Activated CD8-positive, alpha-beta T cell treated with anti-CD3 and anti-CD28 coated beads, Interleukin-2, amount 10 ng/mL, durations not matched to agents 7 days and 5 days (primary cell): ENCODE measurements around the gene ASTN2. TPM values are rescaled to one million over a fixed set of nuclear protein-coding genes. Genes with fewer than 3 reads are reported as not detected.

Experiments
- ATAC-seq: fragments of 150-1000 bp; cut with Tn5 transposase; one replicate; pipeline ENCODE4 v1.10.0; 2021; ENCODE audit warnings: moderate library complexity
- CTCF ChIA-PET: fragments of 350-600 bp; sonication (Branson Sonifier 250); formaldehyde crosslinking; loops from one replicate; lab custom pipeline; 2021; ENCODE audit warnings: antibody characterized with exemption; lab: Charles Lee
- POLR2A ChIA-PET: fragments of 350-600 bp; sonication (Branson Sonifier 250); formaldehyde crosslinking; loops from one replicate; lab custom pipeline; 2021; ENCODE audit warnings: antibody characterized with exemption; lab: Charles Lee
- DNase-seq: peaks from one replicate; pipeline ENCODE4 v3.0.0-alpha.2; 2020
- H3K27ac Mint-ChIP-seq: one replicate; pipeline ENCODE4 v1.8.0; 2021; ENCODE audit warnings: mild to moderate bottlenecking, mixed read lengths
- H3K27me3 Mint-ChIP-seq: one replicate; pipeline ENCODE4 v1.8.0; 2021; ENCODE audit warnings: low read depth, mixed read lengths
- H3K36me3 Mint-ChIP-seq: one replicate; pipeline ENCODE4 v1.8.0; 2021; ENCODE audit warnings: low read depth, mixed read lengths
- H3K4me1 Mint-ChIP-seq: one replicate; pipeline ENCODE4 v1.8.0; 2021; ENCODE audit warnings: low read depth, mixed read lengths
- H3K4me3 Mint-ChIP-seq: one replicate; pipeline ENCODE4 v1.8.0; 2021; ENCODE audit warnings: mild to moderate bottlenecking, mixed read lengths
- H3K9me3 Mint-ChIP-seq: one replicate; pipeline ENCODE4 v1.8.0; 2022; ENCODE audit warnings: mixed read lengths; ENCODE audit not compliant: insufficient read depth
- total RNA-seq, 2 experiments: library from RNA; stranded (reverse); gene quantifications; one replicate each; pipeline ENCODE4 v1.2.3, GENCODE V29; 2021

Gene ASTN2
- total RNA-seq, 2 experiments from 2014 or later: 4.7 to 4.9 TPM

- no peaks in the 10 kb centered on the region for H3K4me1 Mint-ChIP-seq
- DNase-seq (no peak), ATAC-seq (no peak)
- peaks cover 1% of the 10 kb centered on the region for H3K36me3 Mint-ChIP-seq
- CTCF ChIA-PET: no interaction called here
- no peaks in the 10 kb centered on the region for H3K9me3 Mint-ChIP-seq
- H3K27me3 Mint-ChIP-seq: no peaks in the 10 kb centered on the region
- no peak overlapping the region for H3K27ac Mint-ChIP-seq
- H3K4me3 Mint-ChIP-seq: no peak overlapping the region
- POLR2A ChIA-PET: no interaction called here
Measured at GRCh38 chr9:116479056-116479544, 935.8 kb downstream of the ASTN2 start.

GRCh38 chr9:116477584-116478141 is 937.2 kb downstream of the ASTN2 start:
- Mint-ChIP-seq H3K27me3 (no peaks in the 10 kb centered on the region), H3K4me1 (no peaks in the 10 kb centered on the region), H3K4me3 (no peak overlapping the region), H3K27ac (no peak overlapping the region), H3K36me3 (no peaks in the 10 kb centered on the region), H3K9me3 (no peaks in the 10 kb centered on the region)
- ATAC-seq: no peak
- CTCF ChIA-PET: no interaction called here
- POLR2A ChIA-PET: no interaction called here
- no peak for DNase-seq

GRCh38 chr9:116476935-116477381 is 937.9 kb downstream of the ASTN2 start:
- no peak overlapping the region for H3K27ac Mint-ChIP-seq
- H3K4me1 Mint-ChIP-seq: no peaks in the 10 kb centered on the region
- CTCF ChIA-PET: no interaction called here
- H3K36me3 Mint-ChIP-seq: no peaks in the 10 kb centered on the region
- H3K9me3 Mint-ChIP-seq: no peaks in the 10 kb centered on the region
- no peak for DNase-seq
- no peaks in the 10 kb centered on the region for H3K27me3 Mint-ChIP-seq
- ATAC-seq: no peak
- POLR2A ChIA-PET: no interaction called here
- H3K4me3 Mint-ChIP-seq: no peak overlapping the region

GRCh38 chr9:116476002-116476401 is 938.9 kb downstream of the ASTN2 start:
- ChIA-PET CTCF (no interaction called here), POLR2A (no interaction called here)
- no peak for ATAC-seq

GRCh38 chr9:116475201-116475600 is 939.7 kb downstream of the ASTN2 start:
- no peak for ATAC-seq
- Mint-ChIP-seq H3K9me3 (no peaks in the 10 kb centered on the region), H3K4me3 (no peak overlapping the region), H3K27ac (no peak overlapping the region), H3K27me3 (no peaks in the 10 kb centered on the region), H3K36me3 (no peaks in the 10 kb centered on the region), H3K4me1 (no peaks in the 10 kb centered on the region)
- ChIA-PET POLR2A (no interaction called here), CTCF (no interaction called here)
- no peak for DNase-seq

More at GRCh38 chr9:116476002-116476401, 938.9 kb downstream of the ASTN2 start:
- H3K4me3 Mint-ChIP-seq: no peak overlapping the region
- H3K27ac Mint-ChIP-seq: no peak overlapping the region
- no peak for DNase-seq
- no peaks in the 10 kb centered on the region for H3K27me3 Mint-ChIP-seq
- H3K9me3 Mint-ChIP-seq: no peaks in the 10 kb centered on the region
- H3K36me3 Mint-ChIP-seq: no peaks in the 10 kb centered on the region
- no peaks in the 10 kb centered on the region for H3K4me1 Mint-ChIP-seq

- DNase-seq (no peak), ATAC-seq (no peak)
- no peak overlapping the region for H3K27ac Mint-ChIP-seq
- ChIA-PET POLR2A (no interaction called here), CTCF (no interaction called here)
- no peaks in the 10 kb centered on the region for H3K27me3 Mint-ChIP-seq
- no peaks in the 10 kb centered on the region for H3K4me1 Mint-ChIP-seq
- H3K9me3 Mint-ChIP-seq: no peaks in the 10 kb centered on the region
- no peak overlapping the region for H3K4me3 Mint-ChIP-seq
- H3K36me3 Mint-ChIP-seq: no peaks in the 10 kb centered on the region
Measured at GRCh38 chr9:116471944-116472506, 942.8 kb downstream of the ASTN2 start.

GRCh38 chr9:116471093-116471906 is 943.6 kb downstream of the ASTN2 start:
- no peaks in the 10 kb centered on the region for H3K9me3 Mint-ChIP-seq
- ChIA-PET CTCF (interaction anchor here (0.6 kb wide), 1 partner anchor 118 kb away, joined by 3 read pairs; no protein-coding TSS in a partner anchor), POLR2A (no interaction called here)
- no peaks in the 10 kb centered on the region for H3K27me3 Mint-ChIP-seq
- H3K4me3 Mint-ChIP-seq: no peak overlapping the region
- no peak for ATAC-seq
- no peak for DNase-seq
- no peak overlapping the region for H3K27ac Mint-ChIP-seq
- H3K36me3 Mint-ChIP-seq: no peaks in the 10 kb centered on the region
- no peaks in the 10 kb centered on the region for H3K4me1 Mint-ChIP-seq

GRCh38 chr9:116468793-116469527 is 945.9 kb downstream of the ASTN2 start:
- ATAC-seq: no peak
- no peak overlapping the region for H3K27ac Mint-ChIP-seq

GRCh38 chr9:116468369-116468768 is 946.5 kb downstream of the ASTN2 start:
- H3K27ac Mint-ChIP-seq: no peak overlapping the region
- DNase-seq: no peak
- H3K9me3 Mint-ChIP-seq: no peaks in the 10 kb centered on the region
- no peak for ATAC-seq
- no peaks in the 10 kb centered on the region for H3K36me3 Mint-ChIP-seq
- POLR2A ChIA-PET: no interaction called here
- H3K4me3 Mint-ChIP-seq: no peak overlapping the region
- H3K27me3 Mint-ChIP-seq: no peaks in the 10 kb centered on the region
- CTCF ChIA-PET: no interaction called here
- H3K4me1 Mint-ChIP-seq: no peaks in the 10 kb centered on the region

More at GRCh38 chr9:116468793-116469527, 945.9 kb downstream of the ASTN2 start:
- ChIA-PET CTCF (no interaction called here), POLR2A (no interaction called here)
- H3K4me1 Mint-ChIP-seq: no peaks in the 10 kb centered on the region
- no peaks in the 10 kb centered on the region for H3K36me3 Mint-ChIP-seq
- H3K27me3 Mint-ChIP-seq: no peaks in the 10 kb centered on the region
- no peaks in the 10 kb centered on the region for H3K9me3 Mint-ChIP-seq
- DNase-seq: no peak
- H3K4me3 Mint-ChIP-seq: no peak overlapping the region

GRCh38 chr9:116467740-116468351 is 947.0 kb downstream of the ASTN2 start:
- H3K4me3 Mint-ChIP-seq: no peak overlapping the region
- CTCF ChIA-PET: no interaction called here

More at GRCh38 chr9:116467740-116468351, 947.0 kb downstream of the ASTN2 start:
- H3K27ac Mint-ChIP-seq: no peak overlapping the region
- H3K4me1 Mint-ChIP-seq: no peaks in the 10 kb centered on the region
- no peak for DNase-seq
- no peaks in the 10 kb centered on the region for H3K9me3 Mint-ChIP-seq
- ATAC-seq: no peak
- no peaks in the 10 kb centered on the region for H3K36me3 Mint-ChIP-seq
- POLR2A ChIA-PET: no interaction called here
- no peaks in the 10 kb centered on the region for H3K27me3 Mint-ChIP-seq
